Right atrium auricular region (tissue), 2 donors: ENCODE results near the gene C3orf22. TPM values are rescaled to one million over a fixed set of nuclear protein-coding genes. Genes with fewer than 3 reads are reported as not detected.

Source experiments
- DNase-seq: peaks from one replicate; pipeline ENCODE4 v3.0.0-alpha.2; 2019; ENCODE audit warnings: low spot score
- H3K27ac ChIP-seq, 2 donors: fragments of 200-600 bp; sonication (generic); 1 replicate in 1 of 2; 2 replicates in 1 of 2; pipeline ENCODE4 v1.5.1; 2016 to 2019
- H3K27me3 ChIP-seq, 2 donors: fragments of 200-600 bp; sonication (generic); one replicate each; pipeline versions ENCODE4 v1.5.1 to v1.6.0; 2017 to 2019
- H3K36me3 ChIP-seq: fragments of 200-600 bp; sonication (generic); one replicate; pipeline ENCODE4 v1.5.1; 2016
- H3K4me1 ChIP-seq, 2 donors: fragments of 200-600 bp; sonication (generic); one replicate each; pipeline versions ENCODE4 v1.5.1 to v1.6.0; 2017 to 2019
- H3K4me3 ChIP-seq, 2 donors: fragments of 200-600 bp; sonication (generic); 1 replicate in 1 of 2; 2 replicates in 1 of 2; pipeline ENCODE4 v1.5.1; 2017 to 2019; ENCODE audit warnings: mild to moderate bottlenecking in 1 of 2, moderate library complexity in 1 of 2
- H3K9me3 ChIP-seq, 2 donors: fragments of 200-600 bp; sonication (generic); one replicate each; pipeline ENCODE4 v1.5.1; 2019
- total RNA-seq, 2 donors: library from RNA; depleted of rRNA; stranded (reverse); fragments of >200 nt; gene quantifications; one replicate each; pipeline ENCODE4 v1.1.0, GENCODE V29; 2016
- TF ChIP-seq, protein P1 (sequence below), 2 donors: fragments of 200-600 bp; sonication (generic); IDR thresholded peaks; one replicate each; pipeline ENCODE4 v1.5.1; 2019; ENCODE audit warnings: antibody characterized with exemption in 2 of 2

The C3orf22 gene
- total RNA-seq, 2 donors from 2014 or later, result not detected

DNA sequence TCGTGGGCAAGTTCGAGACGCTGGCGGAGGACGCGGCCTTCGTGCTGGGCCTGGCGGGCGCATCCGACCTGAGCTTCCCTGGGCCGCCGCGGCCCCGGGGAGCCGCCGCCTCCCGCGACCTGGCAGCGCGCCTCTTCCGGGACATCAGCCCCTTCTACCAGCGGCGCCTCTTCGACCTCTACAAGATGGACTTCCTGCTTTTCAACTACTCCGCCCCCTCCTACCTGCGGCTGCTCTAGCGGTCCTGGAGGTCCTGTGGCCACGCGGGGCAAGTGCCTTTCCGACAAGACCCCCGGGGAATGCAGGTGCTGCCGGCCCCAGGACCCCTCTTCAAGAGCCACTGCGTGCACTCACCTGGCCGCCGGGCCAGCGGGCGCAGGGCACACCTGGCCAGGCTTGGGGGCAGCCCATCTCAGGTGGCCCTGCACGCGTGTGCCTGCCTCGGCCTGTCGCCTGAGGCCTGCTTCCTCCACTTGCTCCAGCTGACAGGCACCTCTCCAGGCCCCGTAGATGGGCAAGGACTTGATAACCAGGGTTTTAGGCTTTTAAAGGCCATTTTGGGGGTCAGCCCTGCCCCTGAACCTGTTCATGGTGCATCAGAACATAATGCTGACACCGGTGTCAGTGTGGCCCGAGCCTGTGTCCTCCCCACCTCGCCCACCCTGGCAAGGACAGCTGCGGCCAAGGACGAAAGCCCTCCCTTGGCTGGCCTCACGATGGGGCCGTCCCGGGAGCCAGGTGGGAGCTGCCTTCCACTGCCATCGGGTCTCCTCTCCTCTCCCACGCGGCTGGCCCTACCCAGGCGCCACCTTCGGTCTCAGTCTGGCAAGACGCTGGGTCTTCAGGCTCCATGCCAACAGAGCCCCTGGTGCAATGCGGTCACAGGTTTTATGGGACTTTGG, 16.1 kb downstream of the C3orf22 start:
- peak; percentile 50 for DNase-seq
- Histone ChIP-seq H3K9me3 (no peaks in the 10 kb centered on the region), H3K36me3 (no peaks in the 10 kb centered on the region), H3K4me1 (peaks cover 0 to 8% of the 10 kb centered on the region in 2 donors), H3K27ac (no peak overlapping the region), H3K4me3 (no peak overlapping the region), H3K27me3 (no peaks in the 10 kb centered on the region)
- TF ChIP-seq, protein P1, sequence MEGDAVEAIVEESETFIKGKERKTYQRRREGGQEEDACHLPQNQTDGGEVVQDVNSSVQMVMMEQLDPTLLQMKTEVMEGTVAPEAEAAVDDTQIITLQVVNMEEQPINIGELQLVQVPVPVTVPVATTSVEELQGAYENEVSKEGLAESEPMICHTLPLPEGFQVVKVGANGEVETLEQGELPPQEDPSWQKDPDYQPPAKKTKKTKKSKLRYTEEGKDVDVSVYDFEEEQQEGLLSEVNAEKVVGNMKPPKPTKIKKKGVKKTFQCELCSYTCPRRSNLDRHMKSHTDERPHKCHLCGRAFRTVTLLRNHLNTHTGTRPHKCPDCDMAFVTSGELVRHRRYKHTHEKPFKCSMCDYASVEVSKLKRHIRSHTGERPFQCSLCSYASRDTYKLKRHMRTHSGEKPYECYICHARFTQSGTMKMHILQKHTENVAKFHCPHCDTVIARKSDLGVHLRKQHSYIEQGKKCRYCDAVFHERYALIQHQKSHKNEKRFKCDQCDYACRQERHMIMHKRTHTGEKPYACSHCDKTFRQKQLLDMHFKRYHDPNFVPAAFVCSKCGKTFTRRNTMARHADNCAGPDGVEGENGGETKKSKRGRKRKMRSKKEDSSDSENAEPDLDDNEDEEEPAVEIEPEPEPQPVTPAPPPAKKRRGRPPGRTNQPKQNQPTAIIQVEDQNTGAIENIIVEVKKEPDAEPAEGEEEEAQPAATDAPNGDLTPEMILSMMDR (IDR thresholded peaks at IDR 0.05), result no peak

DNA sequence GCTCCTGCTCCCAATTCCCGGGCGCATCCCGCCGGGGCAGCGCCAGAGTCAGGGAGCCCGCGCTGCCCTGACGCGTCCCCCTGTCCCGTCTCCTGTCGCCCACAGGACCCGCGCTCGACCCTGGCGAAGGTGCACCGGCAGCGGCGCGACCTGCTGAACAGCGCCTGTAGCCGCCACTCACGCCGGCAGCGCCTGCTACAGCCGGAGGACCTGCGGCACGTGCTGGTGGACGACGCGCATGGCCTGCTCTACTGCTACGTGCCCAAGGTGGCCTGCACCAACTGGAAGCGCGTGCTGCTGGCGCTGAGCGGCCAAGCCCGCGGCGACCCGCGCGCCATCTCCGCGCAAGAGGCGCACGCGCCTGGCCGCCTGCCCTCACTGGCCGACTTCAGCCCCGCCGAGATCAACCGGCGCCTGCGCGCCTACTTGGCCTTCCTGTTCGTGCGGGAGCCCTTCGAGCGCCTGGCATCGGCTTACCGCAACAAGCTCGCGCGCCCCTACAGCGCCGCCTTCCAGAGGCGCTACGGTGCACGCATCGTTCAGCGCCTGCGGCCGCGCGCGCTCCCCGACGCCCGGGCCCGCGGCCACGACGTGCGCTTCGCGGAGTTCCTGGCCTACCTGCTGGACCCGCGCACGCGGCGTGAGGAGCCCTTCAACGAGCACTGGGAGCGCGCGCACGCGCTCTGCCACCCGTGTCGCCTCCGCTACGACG, 16.9 kb downstream of the C3orf22 start:
- peaks cover 0 to 8% of the 10 kb centered on the region in 2 donors for H3K4me1 ChIP-seq
- no peaks in the 10 kb centered on the region for H3K36me3 ChIP-seq
- no peak overlapping the region for H3K4me3 ChIP-seq
- H3K9me3 ChIP-seq, result no peaks in the 10 kb centered on the region
- H3K27ac ChIP-seq, result no peak overlapping the region
- TF ChIP-seq, protein P1 (IDR thresholded peaks at IDR 0.05), result no peak
- no peaks in the 10 kb centered on the region for H3K27me3 ChIP-seq
- DNase-seq, result peak; percentile 36

DNA sequence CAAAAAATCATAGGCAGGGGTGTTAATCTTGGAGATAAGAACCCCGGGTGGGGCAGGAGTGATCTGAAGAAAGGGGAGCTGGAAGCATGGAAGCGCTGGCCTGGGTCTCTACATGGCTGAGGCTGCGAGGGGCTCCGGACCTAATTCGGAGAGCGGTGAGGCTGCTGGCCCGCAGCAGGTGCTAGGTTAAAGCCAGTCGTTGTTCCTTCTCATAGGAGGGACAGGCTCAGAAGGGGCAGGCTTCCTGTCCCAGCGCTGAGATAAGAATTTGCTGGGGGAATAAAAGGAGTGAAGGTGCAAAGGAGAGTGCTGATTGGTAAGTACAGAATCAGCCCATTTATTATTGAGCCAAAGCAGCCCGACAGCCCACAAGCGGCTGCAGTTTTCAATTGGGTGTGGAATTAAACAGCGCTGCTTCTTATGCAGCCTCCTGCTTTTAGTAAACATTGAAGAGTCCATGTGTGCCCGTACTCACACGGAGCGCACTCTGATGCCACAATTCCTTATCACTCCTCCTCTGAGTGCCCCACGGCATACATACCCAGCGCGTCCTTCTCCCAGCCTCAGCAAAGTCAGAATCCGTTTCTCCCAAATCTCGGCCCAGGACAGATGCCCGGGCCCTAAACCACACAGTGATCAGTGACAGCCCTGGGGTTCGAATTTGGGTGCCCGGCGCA, 17.6 kb downstream of the C3orf22 start:
- Histone ChIP-seq H3K4me3 (no peak overlapping the region), H3K4me1 (peaks cover 0 to 8% of the 10 kb centered on the region in 2 donors), H3K27me3 (no peaks in the 10 kb centered on the region), H3K9me3 (no peaks in the 10 kb centered on the region), H3K36me3 (no peaks in the 10 kb centered on the region), H3K27ac (no peak overlapping the region)
- TF ChIP-seq, protein P1 (IDR thresholded peaks at IDR 0.05), result no peak
- peak; percentile 36 for DNase-seq

DNA sequence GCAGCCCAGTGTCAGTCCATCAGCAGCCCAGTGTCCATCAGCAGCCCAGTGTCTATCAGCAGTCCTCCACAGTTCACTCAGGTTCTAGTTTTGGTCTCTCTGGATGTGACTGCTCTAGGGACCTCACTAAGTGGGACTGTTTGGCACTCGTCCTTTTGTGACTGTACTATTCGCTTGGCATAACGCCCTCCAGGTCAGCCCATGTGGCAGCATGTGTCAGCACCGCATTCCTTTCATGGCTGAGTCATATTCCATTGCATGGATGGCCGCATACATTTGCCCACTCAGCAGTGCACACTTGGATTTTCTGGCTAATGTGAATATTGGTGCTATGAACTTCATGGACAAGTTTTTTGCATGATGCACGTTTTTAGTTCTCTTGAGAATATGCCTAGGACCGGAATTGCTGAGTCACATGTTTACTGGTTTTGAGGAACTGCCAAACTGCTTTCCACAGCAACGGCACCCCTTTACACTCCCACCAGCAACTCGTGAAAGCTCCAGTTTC, 18.3 kb downstream of the C3orf22 start:
- H3K27ac ChIP-seq, result no peak overlapping the region
- peak; percentile 48 for DNase-seq
- no peak overlapping the region for H3K4me3 ChIP-seq
- H3K9me3 ChIP-seq, result no peaks in the 10 kb centered on the region
- no peaks in the 10 kb centered on the region for H3K27me3 ChIP-seq
- TF ChIP-seq, protein P1 (IDR thresholded peaks at IDR 0.05), result no peak
- H3K36me3 ChIP-seq, result no peaks in the 10 kb centered on the region
- peaks cover 0 to 8% of the 10 kb centered on the region in 2 donors for H3K4me1 ChIP-seq

DNA sequence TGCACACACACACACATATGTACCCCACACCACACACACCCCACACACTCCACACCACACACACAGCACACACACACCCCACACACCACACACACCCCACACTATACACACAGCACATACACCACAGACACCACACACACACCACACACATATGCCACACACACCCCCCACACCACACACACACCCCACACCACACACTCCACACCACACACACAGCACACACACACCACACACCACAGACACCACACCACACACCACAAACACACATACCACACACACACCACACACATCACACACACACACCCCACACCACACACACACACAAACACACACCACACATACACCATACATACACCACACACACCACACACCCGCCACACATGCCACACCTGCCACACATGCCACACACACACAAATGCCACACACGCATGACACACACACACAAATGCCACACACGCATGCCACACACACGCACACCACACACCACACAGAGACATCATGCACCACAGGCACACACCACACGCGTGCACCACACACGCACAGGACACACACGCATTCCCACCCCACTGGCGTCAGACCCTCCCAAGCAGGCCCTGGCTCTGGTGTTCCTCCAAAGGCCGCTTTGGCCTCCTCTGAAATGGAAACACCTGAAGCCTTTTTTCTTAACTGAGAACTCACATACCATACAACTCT, 19.0 kb downstream of the C3orf22 start:
- Histone ChIP-seq H3K9me3 (no peaks in the 10 kb centered on the region), H3K27ac (no peak overlapping the region), H3K27me3 (no peaks in the 10 kb centered on the region), H3K36me3 (no peaks in the 10 kb centered on the region), H3K4me1 (peaks cover 0 to 8% of the 10 kb centered on the region in 2 donors), H3K4me3 (no peak overlapping the region)
- TF ChIP-seq, protein P1 (IDR thresholded peaks at IDR 0.05), result no peak
- DNase-seq, result no peak
